NCI-H1417 (cell line): ENCODE results near the gene GRM1.

Source experiments
- DNase-seq, 3 experiments: peaks; one replicate each; lab custom pipeline; 2025; lab: John Stamatoyannopoulos, UW

The GRM1 gene

GRCh38 chr6:146315381-146316174, 286.7 kb downstream of the GRM1 start:
- no peak for DNase-seq

GRCh38 chr6:146316175-146316495, 287.3 kb downstream of the GRM1 start:
- DNase-seq = no peak

DNA sequence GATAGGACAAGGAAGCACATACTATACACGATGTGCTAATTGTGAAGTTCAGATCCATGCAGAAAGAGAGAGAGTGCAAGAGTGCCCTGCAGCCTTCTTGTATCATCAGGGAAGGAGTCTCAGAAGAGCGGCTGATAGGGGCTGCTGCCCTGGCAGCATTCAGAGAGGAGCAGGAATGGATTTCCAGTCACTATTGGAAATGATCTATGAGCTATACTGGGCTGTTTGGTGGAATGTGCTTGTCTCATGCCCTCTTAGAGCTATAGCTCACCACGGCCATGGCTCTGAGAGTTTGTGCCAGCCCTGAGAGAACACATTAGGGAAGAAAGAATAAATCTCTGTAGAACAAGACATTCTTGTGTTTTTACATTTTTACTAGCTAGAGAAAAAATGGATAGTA, 302.2 kb downstream of the GRM1 start:
- no peak for DNase-seq

GRCh38 chr6:146335336-146335735, 306.5 kb downstream of the GRM1 start:
- DNase-seq = no peak

DNA sequence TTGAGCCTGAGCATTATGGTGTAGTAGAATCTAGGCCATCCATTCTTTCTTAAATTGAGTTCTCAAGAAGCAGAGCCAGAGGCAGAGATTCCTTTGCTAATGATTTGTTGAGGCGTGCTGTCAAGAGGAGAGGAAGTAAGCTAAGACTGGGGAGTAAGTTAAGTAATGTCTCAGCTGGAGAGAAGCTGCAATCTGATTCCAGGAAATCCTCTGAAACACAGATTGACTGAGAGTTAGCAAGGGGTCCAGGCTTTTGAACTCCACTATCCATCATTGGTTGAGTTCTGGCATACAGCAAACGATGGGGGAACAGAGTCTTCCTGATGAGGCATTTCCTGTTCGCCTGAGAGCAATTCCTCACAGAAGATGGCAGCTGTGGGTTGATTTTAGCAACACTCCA, 307.3 kb downstream of the GRM1 start:
- DNase-seq = no peak

DNA sequence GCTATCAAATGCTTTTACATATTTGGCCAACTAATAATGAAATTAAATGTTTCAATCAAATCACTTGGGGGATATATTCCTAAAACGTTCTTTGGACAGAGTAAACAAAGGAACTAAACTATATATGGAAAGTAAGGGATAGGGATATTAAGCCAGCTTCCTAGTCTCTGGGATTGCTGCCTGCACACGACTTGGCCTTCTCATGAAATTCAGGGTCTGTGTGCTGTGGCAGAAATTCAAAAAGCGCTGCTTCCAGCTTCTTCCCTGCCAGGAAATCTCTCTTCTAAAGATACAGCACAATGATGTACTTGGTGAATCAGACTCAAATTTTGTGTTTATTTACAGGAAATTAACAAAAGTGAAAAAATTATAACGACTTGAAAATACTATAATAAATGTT, 308.5 kb downstream of the GRM1 start:
- no peak for DNase-seq

DNA sequence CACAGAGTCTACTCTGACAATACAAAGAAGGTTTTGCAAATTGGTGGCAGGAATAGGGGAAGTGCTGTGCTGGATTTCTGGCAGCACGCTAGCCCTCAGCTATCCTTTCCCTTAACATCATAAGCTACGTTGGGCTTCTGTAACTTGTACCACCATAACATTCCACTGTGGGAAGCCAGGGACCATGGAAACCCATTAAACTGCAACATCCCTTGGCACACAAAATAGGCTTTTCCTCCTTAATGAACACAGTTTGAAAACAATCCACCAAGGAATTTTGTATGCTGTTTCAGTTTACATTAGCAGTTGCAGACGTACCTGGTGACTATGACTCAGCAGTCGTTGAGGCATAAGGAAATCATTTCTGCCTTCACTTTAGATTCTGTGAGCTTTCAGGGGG, 310.9 kb downstream of the GRM1 start:
- no peak for DNase-seq

DNA sequence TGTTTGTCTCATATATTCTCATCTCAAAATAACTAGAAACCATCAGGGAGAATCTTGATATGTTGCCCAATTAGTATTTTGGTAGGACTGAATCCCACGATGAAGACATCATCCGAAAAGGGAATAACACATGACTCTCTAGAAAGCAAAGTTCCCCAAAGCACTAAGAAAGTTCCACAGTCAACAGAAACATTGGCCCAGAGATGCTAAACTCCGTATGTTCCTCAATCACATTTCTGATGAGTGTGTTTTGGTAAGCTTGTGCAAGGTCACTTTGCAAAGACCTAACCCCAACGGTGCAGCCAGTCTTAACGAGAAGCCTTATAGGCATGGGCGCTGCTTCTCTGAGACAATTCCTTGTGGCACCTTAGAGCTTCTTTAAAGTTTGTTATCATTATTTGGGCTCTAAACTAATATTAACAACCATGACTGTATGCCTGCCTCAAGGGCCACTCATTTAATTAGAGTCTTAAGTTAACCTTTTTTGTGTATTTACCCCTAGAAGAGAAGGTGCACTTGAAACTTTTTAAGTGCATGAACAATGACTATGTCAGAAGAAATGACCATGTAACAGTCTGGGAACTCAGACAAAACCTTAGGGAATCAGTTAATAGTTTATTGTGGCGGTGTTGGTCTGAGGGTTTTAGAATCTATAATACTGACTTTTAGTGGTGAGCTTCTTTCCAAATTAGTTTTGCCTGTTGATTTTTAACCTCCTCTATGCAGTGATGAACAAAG, 312.8 kb downstream of the GRM1 start:
- no peak for DNase-seq

GRCh38 chr6:146345598-146345997, 316.7 kb downstream of the GRM1 start:
- DNase-seq = no peak

DNA sequence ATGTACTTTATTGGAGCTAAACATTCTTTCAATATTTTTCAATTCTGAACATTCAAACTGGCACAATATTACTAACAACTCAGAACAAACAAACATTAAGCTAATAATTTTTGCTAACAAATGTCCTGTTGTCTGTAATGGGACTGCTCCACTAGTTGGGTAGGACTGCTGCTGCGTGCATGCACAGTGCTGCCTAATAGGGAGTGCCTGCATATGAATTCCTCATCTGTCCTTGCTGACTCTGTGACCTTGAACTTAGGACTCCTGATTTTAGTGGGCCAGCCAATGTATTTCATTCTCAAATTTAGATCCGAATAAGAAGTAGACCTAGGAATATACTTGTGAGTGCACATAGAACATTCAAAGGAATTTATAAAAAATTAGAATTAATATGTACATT, 318.2 kb downstream of the GRM1 start:
- DNase-seq = no peak

DNA sequence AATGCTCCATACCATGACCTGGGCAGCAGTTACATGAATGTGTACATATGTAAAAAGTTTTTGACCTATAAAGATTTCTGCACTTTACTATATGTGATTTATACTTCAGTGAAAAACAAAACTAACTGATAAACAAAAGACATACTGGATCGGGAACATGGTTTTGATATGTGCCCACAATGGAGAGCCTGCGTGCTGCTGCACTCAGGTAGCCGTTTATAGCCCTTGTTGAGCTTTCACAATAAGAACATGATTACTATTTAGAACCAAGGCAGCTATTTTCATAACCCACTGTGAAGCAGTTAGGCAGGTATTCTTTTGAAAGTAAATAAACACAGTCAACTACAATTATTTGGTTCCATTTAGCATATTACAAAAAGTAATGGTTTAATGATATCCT, 318.8 kb downstream of the GRM1 start:
- peak in 1 of 3 experiments; percentile 99 for DNase-seq

DNA sequence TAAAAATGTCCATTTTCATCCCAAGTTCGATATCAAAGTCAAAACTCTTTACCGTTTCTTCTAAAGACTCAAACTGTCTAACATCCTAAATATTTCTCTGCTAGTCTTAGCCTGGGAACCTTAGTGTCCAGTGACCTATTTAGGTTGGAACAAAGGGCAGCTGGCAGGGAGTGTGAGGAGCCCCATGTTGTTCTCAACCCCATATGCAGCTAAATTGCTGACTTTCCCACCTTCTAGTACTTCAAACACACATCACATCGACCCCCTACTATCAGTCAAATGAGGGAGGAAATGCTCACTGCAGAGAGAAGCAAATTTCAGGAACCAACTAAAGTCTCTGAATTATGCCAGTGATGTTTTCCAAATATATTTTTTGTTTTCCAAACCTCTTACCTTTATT, 322.2 kb downstream of the GRM1 start:
- DNase-seq = no peak

GRCh38 chr6:146352163-146352562, 323.3 kb downstream of the GRM1 start:
- no peak for DNase-seq

DNA sequence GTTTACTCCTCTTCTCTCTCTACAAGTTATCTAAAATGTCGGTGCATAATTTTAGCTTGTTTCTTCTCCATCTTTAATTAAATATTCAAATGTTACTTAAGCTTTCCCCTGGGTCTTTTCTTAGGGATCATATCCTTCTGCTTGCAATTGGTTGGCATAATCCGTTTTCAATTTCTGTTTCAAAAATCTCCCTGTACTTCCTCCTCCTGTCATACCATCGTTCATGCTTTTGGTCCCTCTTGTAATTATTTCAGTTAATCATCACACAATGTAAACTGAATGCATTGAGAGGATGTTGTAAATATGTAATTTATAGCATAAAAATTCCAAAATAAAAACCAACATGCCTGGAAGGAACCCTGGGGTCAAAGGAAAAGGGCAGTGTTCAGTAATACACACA, 325.6 kb downstream of the GRM1 start:
- DNase-seq = no peak

- DNase-seq = no peak
Observed at GRCh38 chr6:146355521-146356100, 326.7 kb downstream of the GRM1 start.

- no peak for DNase-seq
Observed at GRCh38 chr6:146357578-146358430, 328.9 kb downstream of the GRM1 start.

DNA sequence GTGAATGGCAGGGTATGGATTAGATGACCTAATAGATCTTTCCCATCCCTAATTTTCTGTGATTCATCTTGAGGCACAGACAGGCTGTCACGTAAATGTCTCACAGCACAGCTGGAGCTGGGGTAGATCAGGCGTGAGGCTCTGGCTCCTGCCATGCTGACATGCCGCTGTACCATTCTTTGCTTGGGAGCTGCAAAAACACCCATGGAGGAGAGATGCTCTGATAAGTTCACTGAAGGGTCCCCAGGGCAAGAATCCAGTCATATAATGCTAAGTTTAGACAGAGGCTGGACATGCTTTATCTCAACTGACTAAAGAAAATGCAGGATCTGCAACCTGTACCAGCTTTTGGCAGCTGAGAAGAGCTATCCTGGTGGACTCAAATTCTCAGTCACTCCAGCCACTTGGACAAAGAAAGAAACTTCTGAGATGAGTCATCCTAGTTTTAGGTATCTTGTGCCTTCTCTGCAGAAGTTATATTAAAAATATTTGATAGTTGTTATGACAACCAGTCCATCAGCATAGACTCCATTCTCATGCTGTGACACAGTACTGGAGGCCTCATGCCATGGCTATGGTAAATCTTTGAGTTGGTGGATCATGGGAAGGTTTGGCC, 329.7 kb downstream of the GRM1 start:
- DNase-seq = no peak

DNA sequence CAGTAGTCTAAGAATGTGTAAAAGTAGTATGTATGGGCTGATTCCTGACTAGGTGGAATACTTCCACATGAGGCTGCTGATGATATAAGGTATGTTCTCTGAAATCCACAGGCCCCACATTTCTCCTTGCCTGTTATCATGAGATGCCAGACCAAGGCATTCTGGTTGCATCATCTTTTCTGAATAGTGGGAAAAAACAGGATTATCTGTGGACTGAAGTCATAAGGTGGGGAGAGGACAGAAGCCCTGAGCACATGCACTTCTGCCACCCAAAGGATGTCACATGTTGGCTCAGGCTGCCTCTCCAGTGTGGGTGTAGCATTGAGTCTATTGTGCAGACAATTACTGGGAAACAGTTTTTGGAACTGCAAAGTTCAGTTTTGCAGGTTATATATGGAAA, 330.3 kb downstream of the GRM1 start:
- no peak for DNase-seq

DNA sequence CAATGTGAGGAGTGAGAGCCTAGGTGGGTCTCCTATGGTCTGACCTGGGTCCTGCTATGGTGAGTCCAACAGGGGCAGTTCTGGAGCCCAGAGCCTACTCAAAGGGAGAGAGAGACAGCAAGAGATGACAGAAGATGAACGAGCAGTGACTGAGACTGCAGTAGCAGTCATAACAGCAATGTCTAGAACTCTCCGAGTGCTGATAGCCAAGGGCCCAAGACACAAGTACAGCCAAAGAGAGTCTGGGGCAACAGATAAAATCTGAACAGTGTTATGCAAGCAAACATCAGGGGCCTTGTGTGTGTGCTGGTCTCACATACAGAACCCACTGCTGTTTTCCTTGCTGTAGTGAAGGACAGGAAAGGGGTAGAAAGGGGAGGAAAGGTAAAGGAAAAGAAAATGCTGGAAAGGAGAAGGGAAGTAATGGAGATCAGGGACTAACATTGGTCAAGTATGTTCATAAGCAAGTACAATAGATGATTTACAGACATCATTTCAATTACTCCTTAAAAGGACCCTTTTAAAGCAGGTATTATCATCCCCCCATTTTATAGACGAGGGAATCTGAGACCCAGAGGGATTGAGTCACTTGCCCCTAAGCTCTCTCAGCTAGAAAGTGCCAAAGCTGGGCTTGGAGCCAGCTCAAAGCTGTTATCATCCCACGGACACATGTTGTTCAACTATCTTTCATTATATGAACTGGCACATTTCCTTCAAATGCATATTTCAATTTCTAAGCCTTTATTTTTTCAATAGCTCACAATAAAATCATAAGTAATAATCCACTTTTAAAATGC, 332.5 kb downstream of the GRM1 start:
- peak in 1 of 3 experiments; percentile 16 for DNase-seq

GRCh38 chr6:146363838-146364607, 335.2 kb downstream of the GRM1 start:
- DNase-seq = no peak
